Measurements from ENCODE around the gene NNMT. TPM values are rescaled to one million over a fixed set of nuclear protein-coding genes. Genes with fewer than 3 reads are reported as not detected.

The NNMT gene
- not detected in 2 replicates for total RNA-seq (2014; rRNA removed; shearing (Covaris generic))

GRCh38 chr11:114295676-114296604, at the start of gene NNMT:
Gene NNMT, plus strand, starts transcription at chr11:114296399. Its CDS starts 158 bp downstream, at chr11:114296557.
- in situ Hi-C loops (cut with HindIII; ENCODE audit: low sequenced_read_pairs) = no loop called here
- DNase-seq (ENCODE audit: low spot score) = no peak

DNA sequence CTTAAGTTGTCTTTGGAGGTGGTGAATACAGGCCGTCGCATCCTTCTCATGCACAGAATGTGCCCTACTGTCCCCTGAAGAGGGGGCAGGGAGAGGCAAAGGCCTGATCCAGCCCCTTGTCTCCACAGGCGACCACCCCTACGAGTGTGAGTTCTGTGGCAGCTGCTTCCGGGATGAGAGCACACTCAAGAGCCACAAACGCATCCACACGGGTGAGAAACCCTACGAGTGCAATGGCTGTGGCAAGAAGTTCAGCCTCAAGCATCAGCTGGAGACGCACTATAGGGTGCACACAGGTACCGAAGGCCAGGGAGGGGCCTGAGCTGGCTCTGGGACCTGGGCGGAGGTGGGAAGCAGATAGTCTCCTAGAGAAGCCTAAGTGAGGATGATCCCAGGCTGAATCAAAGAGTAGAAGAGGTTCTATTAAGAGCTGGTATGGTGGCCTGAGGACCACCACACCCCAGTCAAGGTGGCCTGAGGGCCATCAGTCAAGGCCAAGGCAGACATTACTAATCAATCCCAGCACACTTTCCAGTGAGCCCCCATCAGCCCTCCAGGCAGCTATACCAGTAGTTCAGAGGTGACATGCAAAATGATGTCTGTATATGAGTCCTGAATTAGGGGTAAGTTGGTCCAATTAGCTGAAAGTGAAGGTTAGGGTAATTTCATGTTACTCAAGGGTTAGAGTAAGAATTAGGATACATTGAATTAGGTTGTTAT, 49.0 kb upstream of the NNMT start:
- no peak for DNase-seq (ENCODE audit: low spot score)
- in situ Hi-C loops (cut with HindIII; ENCODE audit: low sequenced_read_pairs) = no loop called here

- in situ Hi-C loops (cut with HindIII; ENCODE audit: low sequenced_read_pairs) = no loop called here
- no peak for DNase-seq (ENCODE audit: low spot score)
Observed at GRCh38 chr11:114250180-114250579, 46.0 kb upstream of the NNMT start.

DNA sequence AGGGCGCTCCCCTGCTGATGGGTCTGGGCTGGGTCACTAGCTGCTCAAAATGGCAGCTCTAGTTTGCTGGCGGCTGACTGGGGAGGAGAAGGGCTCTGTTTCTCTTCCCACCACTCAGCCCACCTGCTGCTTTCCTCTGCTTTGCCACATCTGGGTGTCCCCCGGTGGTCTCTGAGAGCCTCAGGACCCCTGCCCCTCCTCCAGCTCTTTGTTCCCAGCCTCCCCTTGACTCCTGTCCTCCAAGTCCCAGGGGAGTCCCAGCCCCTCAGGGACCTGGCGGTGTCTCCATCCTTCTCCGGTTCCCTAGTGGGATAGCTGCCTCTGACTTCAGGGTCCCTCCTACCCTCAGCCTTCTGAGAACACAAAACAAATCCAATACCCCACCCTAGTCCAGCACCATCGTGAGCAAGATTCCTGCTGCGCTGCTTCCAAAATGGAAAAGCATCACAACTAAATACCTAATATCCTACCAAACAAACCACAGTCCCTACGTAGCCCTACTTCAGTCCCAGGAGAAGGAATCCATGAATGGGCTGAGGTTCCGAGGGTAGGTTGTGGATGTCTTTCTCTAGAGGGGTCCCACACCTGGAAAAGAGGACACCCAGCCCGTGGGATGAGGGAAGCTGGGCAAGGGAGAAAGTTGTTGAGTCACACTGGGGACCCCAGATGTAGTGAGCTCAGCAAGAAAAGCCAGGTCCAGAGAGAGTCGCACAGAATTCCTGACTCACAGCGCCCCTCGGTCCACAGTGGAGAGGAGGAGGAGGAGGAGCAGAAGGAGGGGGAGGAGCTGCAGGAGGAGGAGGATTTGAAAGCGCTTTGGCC, 45.0 kb upstream of the NNMT start:
- in situ Hi-C loops (cut with HindIII; ENCODE audit: low sequenced_read_pairs) = no loop called here
- no peak for DNase-seq (ENCODE audit: low spot score)

DNA sequence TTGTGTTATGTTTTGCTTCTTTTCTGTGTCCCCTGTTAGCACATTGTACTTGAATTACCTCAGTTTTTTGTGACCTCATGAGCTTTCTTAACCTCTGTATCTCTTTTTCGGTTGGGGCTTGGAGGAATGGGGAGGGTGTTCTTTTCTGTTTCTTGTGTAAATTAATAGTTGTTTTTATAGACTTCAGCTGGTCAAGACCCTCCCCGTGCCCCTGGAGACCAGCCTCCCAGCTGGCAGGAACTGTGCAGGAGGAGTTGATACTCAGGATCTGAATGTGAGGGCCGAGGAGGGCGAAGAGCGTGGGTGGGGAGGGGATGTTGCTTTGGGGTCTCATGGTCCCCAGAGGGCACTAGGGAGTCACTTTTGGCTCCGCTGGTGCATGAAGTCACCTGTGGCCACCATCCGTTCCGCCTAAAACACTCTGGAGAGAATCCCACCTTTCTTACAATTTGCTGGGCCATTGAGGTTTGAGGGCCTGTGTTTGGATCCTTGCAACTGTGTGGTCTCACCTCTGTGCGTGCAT, 44.3 kb upstream of the NNMT start:
- in situ Hi-C loops (cut with HindIII; ENCODE audit: low sequenced_read_pairs) = no loop called here
- no peak for DNase-seq (ENCODE audit: low spot score)

GRCh38 chr11:114252767-114253166, 43.4 kb upstream of the NNMT start:
- DNase-seq (ENCODE audit: low spot score) = no peak
- in situ Hi-C loops (cut with HindIII; ENCODE audit: low sequenced_read_pairs) = no loop called here

DNA sequence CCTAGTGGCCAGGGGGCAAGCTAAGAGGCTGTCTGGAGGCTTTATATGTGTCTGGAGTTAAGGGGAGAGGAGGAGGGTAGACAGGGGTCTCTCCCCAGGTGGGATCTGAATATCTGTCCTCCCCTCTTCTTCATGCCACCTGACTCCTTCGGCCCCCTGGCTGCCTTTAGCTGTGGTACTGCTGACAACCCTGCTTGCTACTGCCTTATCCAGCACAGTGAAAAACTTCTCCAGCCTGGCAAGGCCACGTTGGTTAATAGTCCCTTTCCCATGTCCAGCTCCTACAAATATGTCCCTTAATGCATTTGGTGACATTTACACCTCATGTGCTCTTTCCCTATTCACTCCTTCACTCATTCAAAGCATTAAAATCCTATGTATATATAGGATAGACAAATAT, 42.4 kb upstream of the NNMT start:
- in situ Hi-C loops (cut with HindIII; ENCODE audit: low sequenced_read_pairs) = no loop called here
- DNase-seq (ENCODE audit: low spot score) = no peak

- no peak for DNase-seq (ENCODE audit: low spot score)
- in situ Hi-C loops (cut with HindIII; ENCODE audit: low sequenced_read_pairs) = no loop called here
Observed at GRCh38 chr11:114254571-114255146, 41.5 kb upstream of the NNMT start.

GRCh38 chr11:114255289-114255688, 40.9 kb upstream of the NNMT start:
- no peak for DNase-seq (ENCODE audit: low spot score)
- in situ Hi-C loops (cut with HindIII; ENCODE audit: low sequenced_read_pairs) = no loop called here

DNA sequence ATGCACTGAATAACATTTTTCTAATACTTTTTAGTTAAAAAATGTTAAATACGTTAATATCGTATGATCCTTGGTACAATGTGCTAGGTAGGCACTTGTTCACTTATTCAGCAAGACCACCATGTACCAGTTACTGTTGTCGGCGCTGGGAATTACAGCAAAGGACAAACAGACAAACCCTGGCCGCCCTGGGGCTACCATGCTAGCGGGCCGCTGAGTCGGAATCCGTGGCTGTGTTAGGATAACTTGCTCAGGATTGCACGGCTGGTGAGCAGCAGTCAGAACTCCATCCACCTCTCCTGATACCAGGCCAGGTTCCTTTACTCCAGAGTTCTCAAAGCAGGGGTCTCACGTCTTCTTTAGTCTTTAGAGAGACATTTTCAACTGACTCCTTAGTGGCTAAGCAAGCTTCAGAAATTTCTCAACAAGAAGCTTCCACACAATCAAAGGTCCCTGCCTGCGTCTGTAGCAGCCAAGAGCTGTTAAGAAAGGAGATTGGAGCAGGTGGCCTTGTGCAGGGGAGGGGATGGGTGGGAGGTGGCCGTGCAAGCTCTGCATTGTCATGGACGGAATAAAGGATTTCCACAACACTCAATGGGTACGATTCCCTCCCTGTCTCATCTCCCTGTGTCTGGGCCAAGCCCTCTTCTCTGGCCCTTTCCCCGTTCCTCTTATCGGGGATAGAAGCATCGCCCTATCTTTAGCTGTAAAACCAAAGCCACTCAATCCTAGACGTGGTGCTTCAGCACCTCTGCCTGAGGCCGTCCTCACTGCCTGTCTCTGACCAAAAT, 39.8 kb upstream of the NNMT start:
- DNase-seq (ENCODE audit: low spot score) = no peak
- in situ Hi-C loops (cut with HindIII; ENCODE audit: low sequenced_read_pairs) = no loop called here

GRCh38 chr11:114256967-114257286, 39.3 kb upstream of the NNMT start:
- no peak for DNase-seq (ENCODE audit: low spot score)
- in situ Hi-C loops (cut with HindIII; ENCODE audit: low sequenced_read_pairs) = no loop called here

DNA sequence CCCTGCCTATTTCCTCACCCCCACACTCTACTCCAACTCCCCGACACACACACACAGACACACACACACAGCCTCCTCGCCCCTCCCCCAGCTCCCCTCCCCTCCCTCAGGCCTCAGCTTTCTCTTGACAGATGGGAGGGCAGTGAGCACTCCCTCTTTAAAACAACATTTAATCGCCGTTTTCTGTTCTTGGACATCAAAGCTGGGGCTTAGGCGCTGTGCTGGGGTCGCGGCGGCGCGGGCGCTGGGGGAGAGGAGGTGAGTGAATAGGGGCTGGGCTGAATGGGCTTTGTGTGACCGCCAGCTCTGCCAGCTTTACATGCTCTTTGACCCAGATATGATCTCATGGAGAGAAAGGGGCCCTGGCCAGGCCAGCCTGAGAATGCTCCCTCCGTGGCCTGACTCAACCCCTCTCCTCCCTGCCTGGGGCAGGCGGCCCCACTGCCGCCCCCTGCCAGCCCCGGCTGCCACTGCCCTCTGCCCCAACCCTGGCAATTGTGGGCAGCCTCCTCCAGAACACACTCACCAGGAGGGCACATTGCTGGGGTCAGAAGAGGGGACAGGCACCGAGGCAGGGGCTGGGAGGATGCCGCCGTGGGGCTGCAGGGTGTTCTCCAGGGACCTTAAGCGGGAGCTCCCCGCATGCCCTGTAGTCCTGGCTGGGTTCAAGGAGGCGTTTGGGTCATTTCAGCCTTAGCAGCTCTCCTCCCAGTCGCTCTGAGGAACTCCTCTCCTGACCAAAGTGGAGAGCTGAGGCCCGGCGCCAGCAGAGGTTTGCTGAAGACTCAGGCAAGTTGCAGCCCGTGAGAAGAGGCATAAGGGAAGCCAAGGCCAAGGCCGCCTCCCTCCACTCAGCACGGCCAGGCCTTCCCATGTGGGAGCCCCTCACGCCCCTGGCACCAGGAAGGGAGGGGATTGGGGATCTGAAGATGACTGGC, 38.3 kb upstream of the NNMT start:
- in situ Hi-C loops (cut with HindIII; ENCODE audit: low sequenced_read_pairs) = no loop called here

DNA sequence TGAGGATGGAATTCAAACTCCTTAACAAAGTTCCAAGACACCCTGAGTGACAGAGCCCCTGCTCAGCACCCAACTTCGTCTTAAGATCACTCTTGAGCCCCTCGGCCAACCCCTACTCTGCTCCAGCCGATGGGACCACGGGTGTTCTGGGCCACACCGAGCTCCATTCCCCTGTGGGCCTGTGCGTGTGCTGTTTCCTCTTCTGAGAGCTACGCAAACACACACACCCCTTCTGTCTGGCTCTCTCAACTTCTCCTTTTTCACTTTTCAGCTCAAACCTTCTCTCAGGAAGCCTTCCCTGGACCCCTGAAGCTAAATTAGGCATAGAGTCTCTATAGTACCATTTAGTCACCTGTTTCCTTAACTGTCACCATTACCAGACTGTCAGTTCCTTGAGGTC, 37.5 kb upstream of the NNMT start:
- DNase-seq (ENCODE audit: low spot score) = no peak
- in situ Hi-C loops (cut with HindIII; ENCODE audit: low sequenced_read_pairs) = no loop called here

More for the DNA sequence above, 38.3 kb upstream of the NNMT start:
- no peak for DNase-seq (ENCODE audit: low spot score)

DNA sequence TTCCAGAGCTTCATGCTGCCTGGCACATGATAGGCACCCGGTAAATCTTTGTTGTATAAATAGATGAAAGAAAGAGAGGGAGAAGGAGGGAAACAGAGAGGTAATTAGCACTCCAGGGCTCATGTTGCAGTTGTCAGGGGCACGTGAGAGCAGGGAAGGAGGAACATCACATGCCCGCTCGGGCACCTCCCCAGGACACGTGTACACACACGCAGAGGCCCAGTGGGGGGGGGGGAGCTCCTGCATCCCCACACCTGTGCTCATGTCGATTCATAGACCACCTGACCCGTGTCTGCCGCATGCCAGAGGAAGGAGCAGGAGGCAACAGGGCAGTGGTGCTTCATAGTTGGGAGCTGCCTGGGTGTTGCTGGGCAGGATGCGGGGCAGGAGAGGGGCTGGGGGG, 37.1 kb upstream of the NNMT start:
- in situ Hi-C loops (cut with HindIII; ENCODE audit: low sequenced_read_pairs) = no loop called here
- DNase-seq (ENCODE audit: low spot score) = no peak

DNA sequence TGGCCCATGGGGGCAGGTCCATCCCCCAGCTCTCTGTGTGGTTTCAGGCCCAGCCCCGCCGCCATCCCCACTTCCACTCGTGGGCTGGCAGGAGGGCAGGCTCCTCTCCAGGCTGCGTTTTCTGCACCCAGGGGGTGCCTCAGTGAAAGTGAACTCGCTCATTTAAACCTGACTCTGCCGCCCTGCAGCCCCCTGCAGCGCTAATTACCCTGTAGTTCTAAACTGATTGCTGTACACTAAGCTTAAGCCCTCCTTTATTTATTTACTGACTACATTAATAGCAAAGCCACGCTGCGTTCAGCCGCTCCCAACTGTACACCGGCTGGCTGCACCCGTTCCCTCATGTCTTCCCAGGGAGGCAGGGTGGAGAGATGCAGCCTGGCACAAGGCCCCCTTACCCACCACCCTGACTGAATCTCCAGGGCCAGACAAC, 36.6 kb upstream of the NNMT start:
- in situ Hi-C loops (cut with HindIII; ENCODE audit: low sequenced_read_pairs) = no loop called here
- no peak for DNase-seq (ENCODE audit: low spot score)

- DNase-seq (ENCODE audit: low spot score) = no peak
- in situ Hi-C loops (cut with HindIII; ENCODE audit: low sequenced_read_pairs) = no loop called here
Observed at GRCh38 chr11:114260077-114260476, 36.1 kb upstream of the NNMT start.

DNA sequence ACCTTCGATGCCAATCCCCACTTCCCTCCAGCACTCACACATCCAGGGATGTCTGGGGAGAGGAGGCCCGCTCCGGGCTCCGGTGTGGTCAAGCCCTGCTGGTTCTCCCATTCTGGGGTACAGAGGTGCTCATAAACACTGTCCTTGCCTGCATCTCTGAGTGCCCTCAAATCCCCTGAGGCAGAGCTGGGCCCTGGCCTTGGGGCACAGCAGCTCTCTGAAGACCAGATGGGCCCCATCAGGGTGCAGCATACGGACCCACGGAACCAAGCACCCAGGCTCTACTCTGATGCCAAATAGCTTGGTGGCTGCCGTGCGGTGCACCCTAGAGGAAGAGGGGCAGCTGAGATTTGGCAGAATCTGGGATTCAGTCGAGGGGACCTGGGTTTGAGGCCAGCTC, 35.7 kb upstream of the NNMT start:
- in situ Hi-C loops (cut with HindIII; ENCODE audit: low sequenced_read_pairs) = no loop called here
- DNase-seq (ENCODE audit: low spot score) = peak; percentile 49

Measured in G401 (cell line).